ENCODE data around the gene RBM3.

GRCh38 chrX:48576108-48576507, 1.8 kb downstream of the RBM3 start:
- TF ChIP-seq CTCF (IDR thresholded peaks at IDR 0.05) (no peak), POLR2A (IDR thresholded peaks at IDR 0.05) (no peak)

Measured in body of pancreas (tissue), 4 donors.